K562 (cell line): ENCODE results near the gene EXOSC1. TPM values are rescaled to one million over a fixed set of nuclear protein-coding genes. Genes with fewer than 3 reads are reported as not detected.
A peak's percentile ranks its signal among the peaks of the same experiment; 100 is the strongest.

Experiments
- ATAC-seq: fragments of 200-7000 bp; cut with Tn5 transposase; 3 replicates; pipeline ENCODE4 v1.9.1; 2020; ENCODE audit warnings: moderate library complexity
- BruUV-seq: library from RNA; stranded (reverse); fragments of 400-500 nt; replicated peaks from 2 replicates; lab custom pipeline; 2021; lab: Mats Ljungman, UMichigan
- CTCF ChIA-PET: fragments of 300-600 bp; formaldehyde crosslinking; extraction: SDS; loops from one replicate; lab custom pipeline; 2021; ENCODE audit warnings: low intra/inter-chr PET ratio; lab: Yijun Ruan, JAX
- POLR2A ChIA-PET: fragments of 300-600, 350-650 bp; sonication (Branson Sonifier 250); formaldehyde crosslinking; extraction: SDS; loops from one replicate; lab custom pipeline; 2021; ENCODE audit warnings: antibody characterized with exemption, inconsistent platforms; lab: Yijun Ruan, JAX
- DNase-seq, 4 experiments: peaks; one replicate each; pipeline versions ENCODE4 v3.0.0 to v3.0.0-alpha.2; 2011 to 2018; ENCODE audit warnings: low spot score in 3 of 4, mixed read lengths in 3 of 4; ENCODE audit errors: extremely low read depth in 1 of 4
- FAIRE-seq: peaks from 2 replicates; lab custom pipeline; 2011; peaks lifted over from hg19 to GRCh38; lab: Jason Lieb, UNC
- H2AFZ ChIP-seq: 2 replicates; pipeline ENCODE4 v1.6.0; 2011; ENCODE audit warnings: low read depth, low read length, control low read depth, inconsistent platforms
- H3K27ac ChIP-seq: fragments of 200-600 bp; 3 replicates; pipeline ENCODE4 v1.8.0; 2011; ENCODE audit warnings: low read depth, mild to moderate bottlenecking, control low read depth, inconsistent platforms, low read length, moderate library complexity, mixed read lengths; ENCODE audit errors: extremely low read depth
- H3K27me3 ChIP-seq, 2 experiments: fragments of 300-600 bp in 1 of 2; 2 replicates in 1 of 2; 3 replicates in 1 of 2; pipeline versions ENCODE4 v1.6.0 to v1.8.0; 2011; ENCODE audit warnings: inconsistent platforms in 2 of 2, low read length in 2 of 2, mild to moderate bottlenecking in 1 of 2, mixed read lengths in 1 of 2, moderate library complexity in 1 of 2; ENCODE audit not compliant: control insufficient read depth in 2 of 2, insufficient read depth in 2 of 2
- H3K36me3 ChIP-seq: fragments of 300-600 bp; 3 replicates; pipeline ENCODE4 v1.8.0; 2011; ENCODE audit warnings: mild to moderate bottlenecking, low read length, inconsistent platforms; ENCODE audit not compliant: control insufficient read depth, insufficient read depth
- H3K4me1 ChIP-seq, 2 experiments: fragments of 200-600 bp in 1 of 2; replicated peaks in 1 of 2; 2 replicates in 1 of 2; 3 replicates in 1 of 2; pipeline versions ENCODE4 v1.5.1 to v1.8.0; 2011; ENCODE audit warnings: inconsistent platforms in 2 of 2, low read length in 2 of 2, mild to moderate bottlenecking in 1 of 2, mixed read lengths in 1 of 2, moderate library complexity in 1 of 2; ENCODE audit not compliant: control insufficient read depth in 2 of 2, insufficient read depth in 2 of 2
- H3K4me2 ChIP-seq: 2 replicates; pipeline ENCODE4 v1.6.1; 2011; ENCODE audit warnings: low read length, control low read depth, inconsistent platforms, mixed read lengths; ENCODE audit not compliant: insufficient read depth
- H3K4me3 ChIP-seq: fragments of 200-600 bp; sonication (generic), shearing (Covaris generic); 2 replicates; pipeline ENCODE4 v1.5.1; 2016; ENCODE audit warnings: control low read depth, inconsistent platforms
- H3K79me2 ChIP-seq: fragments of 200-600 bp; 3 replicates; pipeline ENCODE4 v1.8.0; 2011; ENCODE audit warnings: low read length, inconsistent platforms; ENCODE audit not compliant: control insufficient read depth, insufficient read depth
- H3K9ac ChIP-seq, 2 experiments: 2 replicates each; pipeline versions ENCODE4 v1.6.0 to v1.6.1; 2011; ENCODE audit warnings: low read depth in 2 of 2, low read length in 2 of 2, control low read depth in 1 of 2, inconsistent platforms in 1 of 2, mild to moderate bottlenecking in 1 of 2, mixed read lengths in 1 of 2; ENCODE audit not compliant: insufficient read depth in 1 of 2
- H3K9me1 ChIP-seq: one replicate; pipeline ENCODE4 v1.6.0; 2011; ENCODE audit warnings: inconsistent platforms, mild to moderate bottlenecking, low read length, moderate library complexity; ENCODE audit not compliant: control insufficient read depth, insufficient read depth
- H3K9me3 ChIP-seq: replicated peaks from 2 replicates; pipeline ENCODE4 v1.5.1; 2011; ENCODE audit warnings: low read depth, low read length, inconsistent platforms; ENCODE audit not compliant: control insufficient read depth, insufficient read depth
- H4K20me1 ChIP-seq: replicated peaks from 2 replicates; pipeline ENCODE4 v1.6.1; 2011; ENCODE audit warnings: low read length, inconsistent platforms, mixed read lengths; ENCODE audit not compliant: control insufficient read depth, insufficient read depth
- FOXJ3 ChIP-seq: sonication (generic); formaldehyde crosslinking; IDR thresholded peaks from 2 replicates; pipeline ENCODE4 v1.4.0; 2020; ENCODE audit warnings: mild to moderate bottlenecking, missing genetic modification reagents
- JUNB ChIP-seq: fragments of 450-650 bp; formaldehyde crosslinking; conservative IDR thresholded peaks from 2 replicates; pipeline ENCODE4 v1.4.0; 2020; ENCODE audit warnings: mild to moderate bottlenecking
- NFIC ChIP-seq: fragments of 450-650 bp; IDR thresholded peaks from 2 replicates; pipeline ENCODE4 v1.6.1; 2017; ENCODE audit warnings: mild to moderate bottlenecking, inconsistent platforms
- SAP30 ChIP-seq: fragments of 200-600 bp; sonication (generic); IDR thresholded peaks from 2 replicates; pipeline ENCODE4 v1.6.1; 2012; ENCODE audit warnings: borderline replicate concordance, low read depth, mild to moderate bottlenecking, moderate library complexity, low read length, control low read depth, inconsistent platforms; ENCODE audit not compliant: insufficient read depth, poor library complexity, severe bottlenecking
- SREBF2 ChIP-seq: sonication (generic); formaldehyde crosslinking; IDR thresholded peaks from 2 replicates; pipeline ENCODE4 v1.4.0; 2020; ENCODE audit warnings: mild to moderate bottlenecking, missing genetic modification reagents
- SUPT5H ChIP-seq: fragments of 450-650 bp; IDR thresholded peaks from 2 replicates; pipeline ENCODE4 v1.6.1; 2016
- ZNF780A ChIP-seq: fragments of 250-450 bp; sonication (Bioruptor Pico); IDR thresholded peaks from 2 replicates; pipeline ENCODE4 v1.5.0; 2021; ENCODE audit warnings: mild to moderate bottlenecking
- WGBS: fragments of 100-300 bp; shearing (Covaris generic); methylation state at CpG from one replicate; pipeline ENCODE4 v1.1.6; 2016; ENCODE audit warnings: low coverage, mixed read lengths; ENCODE audit not compliant: insufficient coverage; ENCODE audit errors: missing lambda C conversion rate; 5-methylcytosine and 5-hydroxymethylcytosine counted together
- in situ Hi-C: fragments of 300-500 bp; cut with MboI; formaldehyde crosslinking; loops from 4 replicates; pipeline ENCODE4 v1.15.0; 2018; ENCODE audit warnings: inconsistent platforms, mixed read lengths
- intact Hi-C: fragments of 100-400 bp; cut with micrococcal nuclease; formaldehyde crosslinking; loops from 2 replicates; pipeline ENCODE4 v1.14.2; 2022
- polyA plus RNA-seq, 8 experiments: library from polyadenylated mRNA; depleted of rRNA in 4 of 8; stranded (reverse) in 5 of 8; unstranded in 3 of 8; fragments of >200 nt; fragmentation: Nextera tagmentation in 2 of 8; fragmentation: Illumina TruSeq in 1 of 8; extraction: Ambion mirVana in 2 of 8; extraction: Trizol in 1 of 8; gene quantifications; 2 replicates each; pipeline versions ENCODE4 v1.2.1 to v1.2.3, GENCODE V29; 2011 to 2014; ENCODE audit warnings: inconsistent platforms in 1 of 8, missing spikeins in 1 of 8
- total RNA-seq, 7 experiments: library from RNA; depleted of rRNA in 6 of 7; stranded (reverse); fragments of >200 nt in 6 of 7; fragmentation: Illumina TruSeq in 2 of 7; extraction: Trizol in 2 of 7; gene quantifications; 2 replicates each; pipeline versions ENCODE4 v1.2.1 to v1.2.3, GENCODE V29; 2011 to 2021; ENCODE audit warnings: low replicate concordance in 1 of 7

EXOSC1 gene
- total and polyA plus RNA-seq, 9 of the 15 experiments (the other 6 are each of a cell fraction or from before 2014, with no cell fraction given): 44.3 to 117 (median 67.0) TPM

GRCh38 chr10:97454330-97455036 lies 8.7 kb upstream of the EXOSC1 start:
- BruUV-seq: no TSS peak
- in situ Hi-C loops: no loop called here
- ChIA-PET POLR2A (interaction anchor here (0.6 to 2.1 kb wide), 4 partner anchors 13 to 95 kb away, joined by 3 to 12 read pairs (median 3); no protein-coding TSS in a partner anchor), CTCF (no interaction called here)
- Histone ChIP-seq H3K9me3 (no peaks in the 10 kb centered on the region), H3K79me2 (no peaks in the 10 kb centered on the region; the same call in 2 of the 3 replicates), H2AFZ (no peak overlapping the region), H3K27ac (no peak overlapping the region; the same call in 2 of the 3 replicates), H4K20me1 (no peaks in the 10 kb centered on the region), H3K9me1 (no peaks in the 10 kb centered on the region), H3K9ac (0 out of 4 replicates have a peak overlapping the region, but pooled peaks of 1 of the 2 experiments have one; percentile 29), H3K36me3 (peaks cover 68% of the 10 kb centered on the region; the same call in 2 of the 3 replicates), H3K4me3 (no peak overlapping the region), H3K27me3 (no peaks in the 10 kb centered on the region), H3K4me2 (no peak overlapping the region), H3K4me1 (peaks cover 0 to 3% of the 10 kb centered on the region in 2 experiments; a peak in 3 of 5 replicates)
- intact Hi-C loops: no loop called here
- TF ChIP-seq JUNB (CRISPR knock-in tag) (no peak), SUPT5H (0 out of 2 replicates have a peak, but pooled peaks have one; percentile 34), NFIC (peak; percentile 87)
- FAIRE-seq (no peak), DNase-seq (no peak), ATAC-seq (peak; percentile 28)
- WGBS: 30% methylated on average over 2 of the region's 3 CpGs

- Histone ChIP-seq H3K4me1 (peaks cover under 1 to 3% of the 10 kb centered on the region in 2 experiments; a peak in 3 of 5 replicates), H3K9me3 (no peaks in the 10 kb centered on the region), H3K4me3 (no peak overlapping the region), H2AFZ (no peak overlapping the region), H3K27me3 (no peaks in the 10 kb centered on the region), H4K20me1 (no peaks in the 10 kb centered on the region), H3K9me1 (no peaks in the 10 kb centered on the region), H3K27ac (no peak overlapping the region), H3K4me2 (no peak overlapping the region), H3K9ac (no peak overlapping the region), H3K79me2 (peaks cover 8% of the 10 kb centered on the region), H3K36me3 (peaks cover 52% of the 10 kb centered on the region; the same call in 2 of the 3 replicates)
- WGBS: 66% methylated on average over 5 of the region's 6 CpGs
- no TSS peak for BruUV-seq
- no peak for ATAC-seq
- FAIRE-seq: no peak
- DNase-seq: no peak
- in situ Hi-C loops (no loop called here), intact Hi-C loops (no loop called here)
- ChIA-PET CTCF (no interaction called here), POLR2A (interaction anchor here (1.7 kb wide), 1 partner anchor 12 kb away, joined by 4 read pairs; no protein-coding TSS in a partner anchor)
- no peak for TF ChIP-seq SREBF2 (CRISPR knock-in tag)
- TF ChIP-seq FOXJ3 (CRISPR knock-in tag): no peak
- TF ChIP-seq SAP30: no peak
- TF ChIP-seq ZNF780A (CRISPR knock-in tag): no peak
Observed at GRCh38 chr10:97452352-97452751, 6.5 kb upstream of the EXOSC1 start.
